Endodermal cell (in vitro differentiated cells): ENCODE data around the gene STAC2. TPM values are rescaled to one million over a fixed set of nuclear protein-coding genes. Genes with fewer than 3 reads are reported as not detected.

Experiments
- DNase-seq: peaks from one replicate; pipeline ENCODE4 v3.0.0-alpha.2; 2017
- H3K27ac ChIP-seq: 2 replicates; pipeline ENCODE4 v1.5.1; 2013; ENCODE audit warnings: mild to moderate bottlenecking, low read depth, low read length, moderate library complexity
- H3K27me3 ChIP-seq: 2 replicates; pipeline ENCODE4 v1.6.1; 2013; ENCODE audit warnings: mild to moderate bottlenecking, low read length, moderate library complexity; ENCODE audit not compliant: insufficient read depth, control insufficient read depth, poor library complexity, severe bottlenecking
- H3K36me3 ChIP-seq: 2 replicates; pipeline ENCODE4 v1.7.0; 2013; ENCODE audit warnings: mild to moderate bottlenecking, low read length, moderate library complexity; ENCODE audit not compliant: control insufficient read depth, insufficient read depth
- H3K4me1 ChIP-seq: one replicate; pipeline ENCODE4 v1.7.0; 2013; ENCODE audit warnings: low read length; ENCODE audit not compliant: control insufficient read depth, insufficient read depth
- H3K4me3 ChIP-seq: 2 replicates; pipeline ENCODE4 v1.5.1; 2013; ENCODE audit warnings: mild to moderate bottlenecking, low read length, moderate library complexity
- H3K9ac ChIP-seq: 2 replicates; pipeline ENCODE4 v1.6.1; 2013; ENCODE audit warnings: mild to moderate bottlenecking, low read length, moderate library complexity; ENCODE audit not compliant: poor library complexity, severe bottlenecking; ENCODE audit errors: extremely low read depth
- H3K9me3 ChIP-seq: 2 replicates; pipeline ENCODE4 v1.6.1; 2013; ENCODE audit warnings: mild to moderate bottlenecking, low read length, moderate library complexity; ENCODE audit not compliant: control insufficient read depth
- H3K27ac Mint-ChIP-seq: 2 replicates; pipeline ENCODE4 v1.8.0; 2020; ENCODE audit warnings: mixed read lengths
- H3K27me3 Mint-ChIP-seq: 2 replicates; pipeline ENCODE4 v1.8.0; 2021; ENCODE audit warnings: mild to moderate bottlenecking, mixed read lengths; ENCODE audit not compliant: insufficient read depth
- H3K36me3 Mint-ChIP-seq: 2 replicates; pipeline ENCODE4 v1.8.0; 2020; ENCODE audit warnings: low read depth, mixed read lengths
- H3K4me1 Mint-ChIP-seq: 2 replicates; pipeline ENCODE4 v1.8.0; 2020; ENCODE audit warnings: mixed read lengths
- H3K4me3 Mint-ChIP-seq: 2 replicates; pipeline ENCODE4 v1.8.0; 2020; ENCODE audit warnings: mild to moderate bottlenecking, moderate library complexity, mixed read lengths
- H3K9me3 Mint-ChIP-seq: 2 replicates; pipeline ENCODE4 v1.8.0; 2020; ENCODE audit warnings: mild to moderate bottlenecking, mixed read lengths
- WGBS, 2 experiments: methylation state at CpG; one replicate each; pipeline versions ENCODE4 v1.1.5 to v1.1.7; 2013; ENCODE audit warnings: missing lambda C conversion rate in 2 of 2, mixed read lengths in 1 of 2; ENCODE audit not compliant: insufficient coverage in 1 of 2, insufficient read length in 1 of 2; 5-methylcytosine and 5-hydroxymethylcytosine counted together
- total RNA-seq, 2 donors: library from RNA; stranded (reverse); fragmentation: NEBNext Ultra II Directional in 1 of 2; extraction: Animal tissue kit (Norgen Biotek cat#: 25700) in 1 of 2; gene quantifications; 2 replicates in 1 of 2; 3 replicates in 1 of 2; pipeline ENCODE4 v1.2.1, GENCODE V29; 2021
- TF ChIP-seq, protein P1 (sequence below): fragments of 200-600 bp; sonication (generic); conservative IDR thresholded peaks from 2 replicates; pipeline ENCODE4 v1.5.0; 2021; ENCODE audit warnings: antibody characterized with exemption, mild to moderate bottlenecking

Gene STAC2
- total RNA-seq, 2 donors from 2014 or later: 0.35 to 0.46 TPM

- WGBS, 2 experiments: 4 to 5% methylated on average over 15 of the region's 15 CpGs
- no peak overlapping the region for H3K9ac ChIP-seq
Observed at GRCh38 chr17:39164675-39165143, 61.0 kb downstream of the STAC2 start.

DNA sequence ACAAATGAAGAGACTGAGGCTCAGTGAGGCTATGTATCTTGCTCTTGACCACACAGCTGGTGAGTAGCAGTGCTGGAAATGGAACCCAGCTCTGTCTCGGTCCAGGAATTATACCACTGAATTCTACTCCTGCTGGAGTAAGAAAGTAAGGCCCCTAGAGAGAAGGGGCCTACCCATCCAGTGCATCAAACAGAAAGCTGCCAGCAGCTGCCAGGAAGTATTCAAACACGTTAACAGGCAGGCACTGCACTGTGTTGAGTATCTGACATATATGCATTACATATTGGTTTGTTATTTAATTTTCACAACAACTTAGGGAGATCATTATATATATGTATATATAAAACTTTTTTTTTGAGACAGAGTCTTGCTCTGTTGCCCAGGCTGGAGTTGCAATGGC is 63.8 kb downstream of the STAC2 start:
- TF ChIP-seq, protein P1, sequence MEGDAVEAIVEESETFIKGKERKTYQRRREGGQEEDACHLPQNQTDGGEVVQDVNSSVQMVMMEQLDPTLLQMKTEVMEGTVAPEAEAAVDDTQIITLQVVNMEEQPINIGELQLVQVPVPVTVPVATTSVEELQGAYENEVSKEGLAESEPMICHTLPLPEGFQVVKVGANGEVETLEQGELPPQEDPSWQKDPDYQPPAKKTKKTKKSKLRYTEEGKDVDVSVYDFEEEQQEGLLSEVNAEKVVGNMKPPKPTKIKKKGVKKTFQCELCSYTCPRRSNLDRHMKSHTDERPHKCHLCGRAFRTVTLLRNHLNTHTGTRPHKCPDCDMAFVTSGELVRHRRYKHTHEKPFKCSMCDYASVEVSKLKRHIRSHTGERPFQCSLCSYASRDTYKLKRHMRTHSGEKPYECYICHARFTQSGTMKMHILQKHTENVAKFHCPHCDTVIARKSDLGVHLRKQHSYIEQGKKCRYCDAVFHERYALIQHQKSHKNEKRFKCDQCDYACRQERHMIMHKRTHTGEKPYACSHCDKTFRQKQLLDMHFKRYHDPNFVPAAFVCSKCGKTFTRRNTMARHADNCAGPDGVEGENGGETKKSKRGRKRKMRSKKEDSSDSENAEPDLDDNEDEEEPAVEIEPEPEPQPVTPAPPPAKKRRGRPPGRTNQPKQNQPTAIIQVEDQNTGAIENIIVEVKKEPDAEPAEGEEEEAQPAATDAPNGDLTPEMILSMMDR: no peak
- WGBS, 2 experiments: 83 to 88% methylated on average over 1 to 2 of the region's 2 CpGs
- Mint-ChIP-seq H3K27me3 (peaks cover 34% of the 10 kb centered on the region), H3K9me3 (no peaks in the 10 kb centered on the region), H3K27ac (no peak overlapping the region), H3K4me3 (no peak overlapping the region), H3K4me1 (peaks cover 4% of the 10 kb centered on the region), H3K36me3 (no peaks in the 10 kb centered on the region)
- Histone ChIP-seq H3K9me3 (no peaks in the 10 kb centered on the region), H3K27me3 (peaks cover 22% of the 10 kb centered on the region), H3K4me1 (no peaks in the 10 kb centered on the region), H3K9ac (no peak overlapping the region), H3K27ac (no peak overlapping the region), H3K36me3 (no peaks in the 10 kb centered on the region), H3K4me3 (no peak overlapping the region)
- no peak for DNase-seq

More at GRCh38 chr17:39164675-39165143, 61.0 kb downstream of the STAC2 start:
- H3K27me3 Mint-ChIP-seq: peaks cover 50% of the 10 kb centered on the region
- peak overlapping the region; percentile 77 for H3K4me3 Mint-ChIP-seq
- Histone ChIP-seq H3K9me3 (no peaks in the 10 kb centered on the region), H3K4me3 (peak overlapping the region; percentile 87), H3K27me3 (peaks cover 24% of the 10 kb centered on the region), H3K4me1 (no peaks in the 10 kb centered on the region), H3K27ac (no peak overlapping the region), H3K36me3 (no peaks in the 10 kb centered on the region)
- TF ChIP-seq, protein P1: peak; percentile 88
- no peaks in the 10 kb centered on the region for H3K36me3 Mint-ChIP-seq
- DNase-seq: peak; percentile 99
- H3K4me1 Mint-ChIP-seq: peaks cover 4% of the 10 kb centered on the region
- no peak overlapping the region for H3K27ac Mint-ChIP-seq
- peaks cover 7% of the 10 kb centered on the region for H3K9me3 Mint-ChIP-seq

Other genes starting within 250 kb of the STAC2 start
- gene PLXDC1, start 74.3 kb downstream of the STAC2 start, total RNA-seq: 1 to 10 TPM; 9.0 TPM
- gene ARL5C, start 59.8 kb downstream of the STAC2 start, total RNA-seq: not detected
- 10 to 100 TPM; 12.2 to 13.2 TPM for gene CACNB1, start 28.3 kb downstream of the STAC2 start, total RNA-seq
- 1,000 to 10,000 TPM; 1,782 to 1,829 TPM for gene RPL19, start 25.7 kb downstream of the STAC2 start, total RNA-seq
- gene FBXL20, start 175.7 kb upstream of the STAC2 start, total RNA-seq: 10 to 100 TPM; 15.6 to 18.1 TPM
- 10 to 100 TPM; 56.1 to 57.5 TPM for gene MED1, start 225.3 kb upstream of the STAC2 start, total RNA-seq
- gene CDK12, start 235.5 kb upstream of the STAC2 start, total RNA-seq: 10 to 100 TPM; 62.8 to 70.2 TPM